HG03342 (cell line): ENCODE measurements around the gene C9orf153.

Experiments used
- ATAC-seq: cut with Tn5 transposase; IDR thresholded peaks from one replicate; pipeline ENCODE4 v1.9.1; 2021; ENCODE audit warnings: mild to moderate bottlenecking, moderate library complexity; ENCODE audit not compliant: unreplicated experiment

Gene C9orf153

GRCh38 chr9:86272221-86272620 lies 12.8 kb upstream of the C9orf153 start:
- ATAC-seq = no peak

- ATAC-seq = no peak
These were observed 4.4 kb upstream of the C9orf153 start for GRCh38 chr9:86263876-86264275.

DNA sequence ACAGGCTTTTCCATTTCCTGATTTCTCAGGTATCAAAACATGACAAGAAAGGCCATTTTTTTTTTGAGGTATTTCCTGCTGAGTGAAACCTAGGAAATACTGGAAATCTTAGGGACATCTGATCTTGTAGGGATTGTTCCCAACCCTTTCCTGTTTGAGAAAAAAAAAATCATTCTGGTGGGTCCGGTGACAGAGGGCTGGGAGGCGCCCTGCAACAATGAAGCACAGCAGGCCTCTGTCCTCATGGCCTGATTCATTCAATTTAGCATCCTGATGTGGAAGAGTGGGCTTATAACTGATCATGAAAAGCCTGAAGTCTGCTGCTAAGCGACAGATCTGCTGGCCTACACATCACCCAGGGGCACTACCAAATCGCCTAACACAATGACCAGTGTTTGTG lies 3.0 kb upstream of the C9orf153 start:
- no peak for ATAC-seq

DNA sequence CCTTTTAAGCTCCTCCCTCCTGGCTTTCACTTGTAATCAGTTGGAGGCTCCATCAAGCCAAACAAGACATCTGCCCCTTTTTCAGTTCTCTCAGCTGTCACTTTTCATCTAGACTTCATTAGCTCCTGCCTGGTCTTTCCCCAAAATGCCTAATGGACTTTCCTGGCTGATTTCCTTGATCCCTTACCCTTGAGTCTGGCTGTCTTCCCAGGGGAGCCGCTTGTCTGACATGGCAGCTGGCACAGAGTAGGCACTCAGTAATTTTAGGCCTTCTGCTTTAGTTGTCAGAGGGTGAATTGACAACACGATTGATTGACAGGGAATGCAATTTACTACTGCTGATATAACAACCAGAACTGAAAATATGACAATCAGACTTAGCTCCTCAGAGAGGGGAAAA lies 2.1 kb downstream of the C9orf153 start:
- no peak for ATAC-seq

DNA sequence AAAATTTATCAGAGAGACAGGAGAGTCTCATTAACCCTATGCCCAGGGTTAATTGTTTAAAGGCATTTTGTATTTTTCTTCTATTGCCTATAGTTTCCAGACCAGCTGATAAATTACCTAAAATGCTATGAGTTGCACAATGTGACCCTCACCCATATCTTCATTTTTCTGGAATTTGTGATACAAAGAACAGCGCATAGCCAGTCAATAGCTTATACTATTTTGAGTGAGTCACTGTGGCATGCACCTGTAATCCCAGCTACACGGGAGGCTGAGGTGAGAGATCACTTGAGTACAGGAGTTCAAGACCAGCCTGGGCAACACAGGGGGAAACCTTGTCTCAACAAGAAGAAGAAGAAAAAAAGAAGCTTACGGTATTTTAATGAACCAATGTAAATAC lies 2.8 kb downstream of the C9orf153 start:
- ATAC-seq = no peak

DNA sequence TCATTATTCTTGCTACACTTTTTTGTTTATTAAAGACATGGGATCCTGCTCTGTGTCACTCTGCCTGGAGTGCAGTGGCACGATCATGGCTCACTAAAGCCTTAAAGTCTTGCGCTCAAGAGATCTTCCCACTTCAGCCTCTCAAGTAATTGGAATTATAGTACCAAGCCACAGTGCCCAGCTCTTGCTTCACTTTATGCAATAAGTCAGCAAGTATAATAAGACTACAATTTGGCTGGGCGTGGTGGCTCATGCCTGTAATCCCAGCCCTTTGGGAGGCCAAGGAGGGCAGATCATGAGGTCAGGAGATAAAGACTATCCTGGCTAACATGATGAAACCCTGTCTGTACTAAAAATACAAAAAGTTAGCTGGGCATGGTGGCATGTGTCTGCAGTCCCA lies 5.9 kb downstream of the C9orf153 start:
- no peak for ATAC-seq

DNA sequence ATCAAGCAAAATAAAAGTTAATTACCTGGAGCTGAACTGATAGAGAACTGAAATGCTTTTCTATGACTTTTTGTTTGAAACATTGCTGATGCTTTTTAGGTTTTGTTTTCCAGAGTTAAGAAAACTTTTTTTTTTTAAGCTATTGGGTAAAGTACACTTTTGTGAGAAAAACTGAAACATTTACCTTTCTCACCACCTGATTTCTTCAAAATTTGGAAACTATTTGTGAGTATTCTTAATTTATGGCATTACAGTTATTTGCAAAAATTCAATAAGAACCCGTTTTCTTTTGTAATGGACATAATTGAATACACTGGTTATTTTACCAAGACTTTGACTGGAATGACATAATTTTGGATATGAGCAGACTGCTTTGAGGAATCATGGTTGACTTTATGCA lies 6.6 kb downstream of the C9orf153 start:
- ATAC-seq = no peak

DNA sequence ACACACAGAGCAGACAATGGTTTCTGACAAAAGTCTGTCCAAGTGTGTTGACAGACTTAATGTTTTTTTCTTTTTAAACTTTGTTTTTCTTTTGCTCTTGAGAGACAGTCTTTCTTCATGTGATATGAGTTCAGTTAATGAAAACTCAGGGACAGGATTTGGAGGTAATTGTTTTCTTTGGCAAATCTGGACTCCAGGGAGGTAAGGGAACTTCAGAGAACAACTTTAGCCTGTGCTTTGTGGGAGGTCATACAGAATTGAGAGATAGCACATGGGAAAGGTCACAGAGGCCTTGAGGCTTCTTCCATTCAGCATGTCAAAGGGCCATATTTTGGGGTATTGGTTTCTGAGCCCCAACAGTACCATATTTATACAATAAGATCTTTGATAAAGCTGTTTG lies 9.3 kb downstream of the C9orf153 start:
- ATAC-seq = no peak

GRCh38 chr9:86248746-86249145 lies 10.7 kb downstream of the C9orf153 start:
- ATAC-seq = no peak

DNA sequence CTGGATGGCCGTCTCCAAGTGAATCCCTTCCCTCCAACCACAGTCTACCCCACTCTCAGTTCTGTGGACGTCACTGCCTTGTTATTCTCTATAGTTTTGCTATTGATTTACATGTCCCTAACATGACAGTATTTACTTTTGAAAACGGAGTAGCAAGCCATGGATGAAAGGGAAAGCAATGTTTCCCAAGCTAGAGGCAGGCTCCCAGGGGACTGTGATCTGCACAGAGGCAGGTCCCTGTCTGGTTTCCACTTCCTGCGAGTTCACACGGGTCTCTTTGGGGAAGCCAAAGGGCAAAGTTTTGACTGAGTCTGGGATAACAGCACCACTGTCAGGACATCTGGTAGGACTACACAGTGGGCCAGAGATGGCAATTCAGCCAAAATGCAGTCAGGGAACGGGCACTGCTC lies 12.7 kb downstream of the C9orf153 start:
- peak; percentile 95 for ATAC-seq

- no peak for ATAC-seq
These were observed 17.4 kb downstream of the C9orf153 start for GRCh38 chr9:86242071-86242470.

- ATAC-seq = no peak
These were observed 18.2 kb downstream of the C9orf153 start for GRCh38 chr9:86241216-86241615.

DNA sequence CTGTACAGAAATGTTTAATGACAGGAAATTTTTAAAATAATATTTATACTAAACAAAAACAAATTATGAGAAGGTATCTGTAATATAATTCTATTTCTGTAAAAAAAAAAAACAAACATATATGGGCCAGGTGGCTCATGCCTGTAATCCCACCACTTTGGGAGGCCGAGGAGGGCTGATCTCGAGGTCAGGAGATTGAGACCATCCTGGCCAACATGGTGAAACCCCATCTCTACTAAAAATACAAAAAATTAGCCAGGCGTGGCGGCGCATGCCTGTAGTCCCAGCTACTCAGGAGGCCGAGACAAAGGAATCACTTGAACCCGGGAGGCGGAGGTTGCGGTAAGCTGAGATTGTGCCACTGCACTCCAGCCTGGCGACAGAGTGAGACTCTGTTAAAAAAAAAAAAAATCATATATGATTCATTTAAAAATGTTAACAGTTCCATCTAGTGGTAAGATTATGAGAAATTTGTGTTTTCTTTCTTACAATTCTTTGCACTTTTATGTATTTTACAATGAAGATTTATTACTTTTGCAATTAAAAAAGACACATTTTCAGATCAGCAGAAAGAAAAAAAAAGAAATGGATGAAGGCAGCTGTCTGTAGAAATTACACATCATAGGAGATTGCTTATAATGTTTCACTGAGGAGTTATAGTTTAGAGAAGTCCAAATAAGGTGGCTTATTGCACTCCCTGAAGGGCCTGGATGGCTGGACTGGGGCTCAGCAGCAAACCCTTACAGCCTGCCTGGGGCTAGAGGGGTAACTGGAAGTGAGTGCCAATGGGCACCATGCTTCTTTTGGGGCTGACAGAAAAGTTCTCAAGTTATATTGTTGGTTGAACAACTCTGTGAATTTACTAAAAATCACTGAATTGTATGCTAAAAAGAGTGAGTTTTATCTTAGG lies 20.3 kb downstream of the C9orf153 start:
- ATAC-seq = no peak

DNA sequence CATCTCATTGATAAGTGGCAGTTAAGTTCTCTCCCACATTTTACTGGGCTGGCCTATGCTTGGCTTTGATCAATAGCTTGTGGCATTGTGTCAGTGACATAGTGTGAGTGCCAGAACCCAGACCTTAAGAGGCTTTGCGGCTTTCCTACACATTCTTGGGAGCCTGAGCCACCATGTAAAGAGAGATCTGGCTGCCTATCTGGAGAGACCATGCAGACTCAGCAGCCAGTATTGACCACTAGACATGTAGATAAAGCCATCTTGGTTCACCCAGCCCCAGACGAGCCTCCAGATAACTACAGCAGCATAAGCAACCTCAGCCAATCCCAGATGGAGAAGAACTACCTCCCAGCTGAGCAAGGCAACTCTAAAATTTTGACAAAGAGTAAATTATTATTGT lies 28.6 kb downstream of the C9orf153 start:
- no peak for ATAC-seq

DNA sequence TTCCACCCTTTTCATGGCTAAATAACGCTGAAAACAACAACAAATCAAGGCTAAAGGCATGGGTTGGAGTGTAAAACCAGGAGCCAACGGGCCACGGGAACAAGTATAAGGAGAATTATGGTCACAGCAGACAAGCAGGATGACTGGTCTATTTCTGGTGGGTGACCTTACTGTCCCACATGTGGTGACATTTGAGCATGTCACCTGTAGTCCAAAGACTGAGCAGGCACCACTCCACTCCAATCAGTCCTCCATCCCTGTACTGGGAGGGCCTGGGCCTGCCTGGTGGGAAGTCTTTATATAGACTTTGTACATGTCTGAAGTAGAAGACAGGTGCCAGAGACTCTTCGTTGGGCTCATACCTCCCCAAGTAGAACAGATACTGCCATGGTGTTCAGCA lies 36.8 kb downstream of the C9orf153 start:
- ATAC-seq = no peak

DNA sequence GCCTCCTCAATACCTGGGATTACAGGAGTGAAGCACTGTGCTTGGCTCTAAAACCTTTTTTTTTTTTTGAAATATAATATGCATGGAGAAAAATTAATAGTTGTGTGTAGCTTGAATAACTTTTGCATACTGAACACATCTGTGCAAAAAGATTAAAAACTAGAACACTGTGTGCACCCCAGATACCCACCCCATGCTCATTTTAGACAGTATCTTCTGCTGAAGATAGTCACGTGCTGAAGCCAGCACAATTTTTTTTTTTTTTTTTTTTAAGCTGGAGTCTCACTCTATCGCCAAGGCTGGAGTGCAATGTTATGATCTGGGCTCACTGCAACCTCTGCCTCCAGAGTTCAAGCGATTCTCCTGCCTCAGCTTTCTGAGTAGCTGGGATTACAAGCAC lies 39.9 kb downstream of the C9orf153 start:
- no peak for ATAC-seq

DNA sequence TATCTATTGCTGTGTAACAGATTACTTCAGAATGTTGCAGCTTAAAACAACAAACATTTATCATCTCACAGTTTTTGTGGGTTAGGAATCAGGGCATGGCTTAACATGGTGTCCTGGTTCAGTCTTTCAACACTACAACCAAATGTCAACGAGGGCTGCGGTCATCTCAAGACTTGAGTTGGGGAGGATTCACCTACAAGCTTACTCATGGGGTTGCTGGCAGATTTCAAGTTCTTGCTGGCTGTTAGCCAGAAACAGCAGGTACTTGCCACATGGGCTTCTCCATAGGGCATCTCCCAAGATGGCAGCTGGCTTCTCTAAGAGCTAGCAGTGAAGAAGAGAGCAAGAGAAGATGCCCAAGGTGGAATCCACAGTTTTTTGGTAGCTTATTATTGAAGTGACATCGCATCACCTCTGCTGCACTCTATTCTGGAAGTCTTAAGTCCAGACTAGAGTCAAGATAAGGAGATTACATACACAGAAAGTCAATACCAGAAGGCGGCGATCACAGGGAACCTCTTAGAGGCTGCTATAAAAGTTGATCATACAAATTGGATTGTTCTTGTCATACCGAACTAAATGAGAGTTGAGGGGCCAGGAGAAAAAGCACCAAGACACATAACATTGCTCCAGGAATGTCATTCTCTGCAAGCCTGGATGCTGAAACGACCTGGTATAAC lies 42.2 kb downstream of the C9orf153 start:
- ATAC-seq = no peak

DNA sequence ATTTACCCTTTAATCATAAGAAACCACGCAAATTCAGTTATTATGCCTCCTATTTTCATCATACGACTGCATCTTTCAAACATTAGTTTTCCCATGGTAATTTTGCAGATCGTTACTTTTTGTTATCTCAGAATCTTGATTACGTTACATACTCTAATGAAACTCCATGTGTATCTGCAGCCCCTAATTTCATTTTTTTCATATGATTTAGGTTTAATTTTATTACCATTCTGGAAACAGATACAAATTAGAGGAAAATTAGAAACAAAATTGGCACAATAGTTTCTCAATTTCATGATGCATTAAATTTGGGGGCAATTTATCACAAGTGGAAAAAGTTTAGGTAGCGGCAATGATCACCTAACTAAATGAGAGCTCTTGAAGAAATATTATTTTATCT lies 52.3 kb downstream of the C9orf153 start:
- no peak for ATAC-seq

GRCh38 chr9:86202338-86202882 lies 57.0 kb downstream of the C9orf153 start:
- peak; percentile 79 for ATAC-seq

GRCh38 chr9:86201474-86202337 lies 57.8 kb downstream of the C9orf153 start:
- ATAC-seq = peak; percentile 16

DNA sequence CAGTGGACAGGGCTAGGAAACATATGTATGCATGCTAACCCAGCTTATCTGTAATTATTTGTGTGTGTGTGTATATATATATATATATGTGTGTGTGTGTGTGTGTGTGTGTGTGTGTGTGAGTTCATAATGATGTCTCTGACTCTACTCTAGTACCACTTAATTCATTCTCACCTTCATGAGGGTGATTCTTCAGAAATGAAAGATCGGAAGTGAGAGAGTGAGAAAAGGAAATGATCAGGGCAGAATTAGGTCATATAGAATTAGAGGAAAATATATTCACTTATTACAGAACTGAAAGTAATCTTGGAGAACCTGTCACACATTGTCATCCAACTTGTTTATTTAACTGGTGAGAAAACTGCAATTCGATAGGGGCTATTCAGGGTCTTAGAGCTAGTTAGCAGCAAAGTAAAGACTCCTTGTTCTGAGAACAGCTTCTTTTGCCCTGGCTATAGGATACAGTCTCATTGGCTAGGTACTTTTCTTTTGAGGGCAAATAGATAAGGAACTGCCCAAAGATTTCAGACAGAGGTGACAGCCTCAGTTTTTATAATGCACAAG lies 58.8 kb downstream of the C9orf153 start:
- no peak for ATAC-seq
